ENCODE results near the gene HM13.

HM13 gene

GRCh38 chr20:31615416-31615815 lies 101.2 kb downstream of the HM13 start:
- DNase-seq, result no peak

GRCh38 chr20:31617432-31618104 lies 103.3 kb downstream of the HM13 start:
- no peak for DNase-seq
